ENCODE data around the gene PWWP2B.

GRCh38 chr10:132366499-132366898 is 30.5 kb upstream of the PWWP2B start:
- TF ChIP-seq CTCF (conservative IDR thresholded peaks at IDR 0.05) (no peak), ZFX (IDR thresholded peaks at IDR 0.05) (no peak)
